Mucosa of descending colon (tissue), 3 donors: ENCODE measurements around the gene RPL29. TPM values are rescaled to one million over a fixed set of nuclear protein-coding genes. Genes with fewer than 3 reads are reported as not detected.

Source experiments
- ATAC-seq: fragments of 200-7000 bp; cut with Tn5 transposase; one replicate; pipeline ENCODE4 v1.9.1; 2020; ENCODE audit warnings: mild to moderate bottlenecking, moderate library complexity
- DNase-seq, 3 donors: peaks; one replicate each; pipeline ENCODE4 v3.0.0-alpha.2; 2020
- H3K36me3 ChIP-seq: fragments of 200-600 bp; one replicate; pipeline ENCODE4 v1.8.0; 2021; ENCODE audit warnings: low read depth, mild to moderate bottlenecking
- H3K4me1 ChIP-seq: fragments of 200-600 bp; one replicate; pipeline ENCODE4 v1.8.0; 2021; ENCODE audit warnings: low read depth, mild to moderate bottlenecking
- H3K4me3 ChIP-seq: fragments of 200-600 bp; one replicate; pipeline ENCODE4 v1.8.0; 2021; ENCODE audit warnings: mild to moderate bottlenecking
- H3K9me3 ChIP-seq: fragments of 200-600 bp; one replicate; pipeline ENCODE4 v1.8.0; 2021; ENCODE audit warnings: mild to moderate bottlenecking
- intact Hi-C, 2 donors: fragments of 100-400 bp; cut with DNase I in 1 of 2; cut with micrococcal nuclease in 1 of 2; formaldehyde crosslinking; loops; one replicate each; pipeline versions ENCODE4 v1.11.0 to v1.11.1; 2022; cut with DNase I, micrococcal nuclease
- total RNA-seq, 3 donors: library from RNA; stranded (reverse); fragmentation: NEBNext Ultra II Directional in 2 of 3; extraction: Animal tissue kit (Norgen Biotek cat#: 25700) in 2 of 3; gene quantifications; one replicate each; pipeline versions ENCODE4 v1.2.1 to v1.2.4, GENCODE V29; 2021 to 2023
- TF ChIP-seq, protein P1 (sequence below): fragments of 200-600 bp; IDR thresholded peaks from one replicate; pipeline ENCODE4 v1.8.0; 2022; ENCODE audit warnings: antibody characterized with exemption, mild to moderate bottlenecking
- donor health status: DM: no; HTN: no; CAD: no; lungs with moderate emphysema.
- donor health status: DM: no; HTN: no; CAD: no.
- donor health status: DM: no; HTN: yes; CAD: no.

RPL29 gene
- total RNA-seq, 3 donors from 2014 or later: 782 to 973 (median 946) TPM

DNA sequence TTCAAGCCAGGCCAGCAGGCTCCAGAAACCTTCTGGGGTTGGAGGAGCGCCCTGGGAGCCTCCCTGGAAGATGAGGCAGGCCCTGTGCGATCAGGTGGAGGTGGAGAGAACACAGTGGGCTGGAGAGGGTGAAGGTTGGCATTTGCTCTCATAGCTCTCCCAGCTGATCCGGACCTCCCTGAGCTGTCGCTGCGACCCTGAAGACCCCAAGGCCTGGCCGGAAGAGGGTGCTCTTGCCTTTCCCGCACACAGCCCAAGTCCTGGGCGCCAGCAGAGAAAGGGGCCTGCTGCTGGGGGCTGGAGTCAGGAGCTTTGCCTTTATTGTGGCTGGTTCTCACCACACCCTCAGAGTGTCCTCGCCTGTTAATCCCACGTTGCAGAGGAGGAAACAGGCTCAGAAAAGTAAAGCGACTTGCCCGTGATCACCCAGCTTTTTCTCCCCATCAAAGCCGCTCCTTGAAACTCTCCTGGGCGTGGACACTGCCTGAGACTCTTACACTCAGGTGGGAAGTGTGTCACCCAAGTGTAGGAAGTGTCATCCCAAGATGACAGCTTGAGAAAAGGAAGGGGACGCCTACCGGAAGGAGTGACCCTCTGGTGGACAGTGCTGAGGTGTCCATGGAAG lies 8.6 kb upstream of the RPL29 start:
- H3K4me3 ChIP-seq: no peak overlapping the region
- H3K4me1 ChIP-seq: peaks cover 5% of the 10 kb centered on the region
- no peaks in the 10 kb centered on the region for H3K36me3 ChIP-seq
- no peaks in the 10 kb centered on the region for H3K9me3 ChIP-seq
- TF ChIP-seq, protein P1, sequence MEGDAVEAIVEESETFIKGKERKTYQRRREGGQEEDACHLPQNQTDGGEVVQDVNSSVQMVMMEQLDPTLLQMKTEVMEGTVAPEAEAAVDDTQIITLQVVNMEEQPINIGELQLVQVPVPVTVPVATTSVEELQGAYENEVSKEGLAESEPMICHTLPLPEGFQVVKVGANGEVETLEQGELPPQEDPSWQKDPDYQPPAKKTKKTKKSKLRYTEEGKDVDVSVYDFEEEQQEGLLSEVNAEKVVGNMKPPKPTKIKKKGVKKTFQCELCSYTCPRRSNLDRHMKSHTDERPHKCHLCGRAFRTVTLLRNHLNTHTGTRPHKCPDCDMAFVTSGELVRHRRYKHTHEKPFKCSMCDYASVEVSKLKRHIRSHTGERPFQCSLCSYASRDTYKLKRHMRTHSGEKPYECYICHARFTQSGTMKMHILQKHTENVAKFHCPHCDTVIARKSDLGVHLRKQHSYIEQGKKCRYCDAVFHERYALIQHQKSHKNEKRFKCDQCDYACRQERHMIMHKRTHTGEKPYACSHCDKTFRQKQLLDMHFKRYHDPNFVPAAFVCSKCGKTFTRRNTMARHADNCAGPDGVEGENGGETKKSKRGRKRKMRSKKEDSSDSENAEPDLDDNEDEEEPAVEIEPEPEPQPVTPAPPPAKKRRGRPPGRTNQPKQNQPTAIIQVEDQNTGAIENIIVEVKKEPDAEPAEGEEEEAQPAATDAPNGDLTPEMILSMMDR: no peak
- DNase-seq (no peak), ATAC-seq (no peak)
- intact Hi-C loops: loop anchor here (5.0 kb wide), 3 partner anchors 118 to 338 kb away; no protein-coding TSS in a partner anchor

DNA sequence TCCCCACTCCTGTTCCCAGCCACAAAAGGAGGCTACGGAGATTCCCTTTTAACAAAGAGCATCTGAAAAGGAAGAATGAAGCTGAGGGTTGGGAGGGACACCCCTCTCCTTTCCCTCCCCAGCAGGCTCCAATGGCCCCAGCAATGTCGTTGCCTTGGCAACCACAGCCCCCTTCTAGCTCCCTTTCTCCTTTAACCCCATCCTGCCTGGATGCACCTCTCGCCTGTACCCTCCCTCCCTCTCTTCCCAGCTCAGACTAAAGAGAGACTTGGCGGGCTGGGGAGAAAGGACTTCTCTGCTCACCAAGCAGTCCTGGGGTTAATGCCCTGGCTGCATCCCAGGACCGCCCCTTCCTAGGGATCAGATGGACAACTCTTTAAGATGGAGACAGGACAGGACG lies 7.1 kb upstream of the RPL29 start:
- H3K4me1 ChIP-seq: peaks cover 5% of the 10 kb centered on the region
- DNase-seq (no peak), ATAC-seq (no peak)
- H3K4me3 ChIP-seq: no peak overlapping the region
- no peaks in the 10 kb centered on the region for H3K36me3 ChIP-seq
- intact Hi-C loops: loop anchor here (5.0 kb wide), 3 partner anchors 120 to 340 kb away; no protein-coding TSS in a partner anchor
- H3K9me3 ChIP-seq: no peaks in the 10 kb centered on the region
- TF ChIP-seq, protein P1: no peak

DNA sequence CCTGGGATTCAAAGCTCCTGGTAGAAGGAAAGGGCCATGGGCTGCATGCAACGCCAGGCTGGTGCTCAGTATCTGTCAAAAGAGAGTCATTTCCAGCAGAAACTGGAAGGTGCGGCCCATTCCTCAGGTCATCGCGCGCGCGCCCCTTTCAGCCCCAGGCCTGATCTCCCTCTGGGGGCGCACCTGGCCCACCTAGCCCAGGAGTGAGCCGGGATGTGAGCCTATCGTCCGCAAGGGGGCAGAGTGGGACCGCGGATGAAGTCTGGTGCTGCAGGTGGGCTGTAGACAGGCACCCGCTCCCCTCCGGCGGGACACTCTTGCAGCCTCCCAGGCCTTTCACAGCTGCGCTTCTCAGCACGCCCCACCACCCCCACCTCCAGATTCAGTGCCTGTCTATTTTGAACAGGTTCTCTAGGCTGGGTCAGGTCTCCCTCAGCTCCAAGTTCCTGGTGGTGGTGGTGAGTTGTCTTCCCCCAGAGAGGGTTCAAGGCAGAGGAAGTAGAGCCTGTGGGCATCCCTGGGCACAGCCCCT lies 5.8 kb upstream of the RPL29 start:
- ATAC-seq: peak; percentile 82
- H3K4me1 ChIP-seq: peaks cover 5% of the 10 kb centered on the region
- TF ChIP-seq, protein P1: peak; percentile 71
- H3K9me3 ChIP-seq: no peaks in the 10 kb centered on the region
- intact Hi-C loops: loop anchor here (5.0 kb wide), 3 partner anchors 121 to 341 kb away; no protein-coding TSS in a partner anchor
- no peaks in the 10 kb centered on the region for H3K36me3 ChIP-seq
- H3K4me3 ChIP-seq: no peak overlapping the region
- peak; percentile 71 to 84 (median 81) for DNase-seq

DNA sequence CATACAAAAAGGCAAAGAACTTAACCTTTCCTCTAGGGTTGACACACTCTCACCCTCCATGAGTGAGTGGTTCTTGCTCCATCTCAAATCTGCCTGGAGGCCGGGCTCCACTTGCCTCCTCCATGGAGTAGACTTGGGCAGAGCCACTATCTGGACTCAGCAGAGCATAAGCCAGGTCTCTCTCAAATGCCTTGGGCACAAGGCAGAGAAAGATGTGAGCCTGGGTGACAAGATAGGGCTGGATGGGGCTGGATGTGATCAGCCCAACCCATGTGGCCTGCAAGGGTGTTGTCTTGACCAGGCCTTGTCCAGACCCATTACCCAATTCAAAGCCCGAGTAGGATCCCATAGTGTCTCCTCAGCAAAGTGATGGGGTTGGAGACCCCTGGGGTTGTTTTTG lies 4.2 kb upstream of the RPL29 start:
- DNase-seq (no peak), ATAC-seq (no peak)
- intact Hi-C loops: loop anchor here (5.0 kb wide), 3 partner anchors 122 to 342 kb away; no protein-coding TSS in a partner anchor
- Histone ChIP-seq H3K36me3 (no peaks in the 10 kb centered on the region), H3K9me3 (no peaks in the 10 kb centered on the region), H3K4me3 (no peak overlapping the region), H3K4me1 (peaks cover 12% of the 10 kb centered on the region)
- TF ChIP-seq, protein P1: no peak

DNA sequence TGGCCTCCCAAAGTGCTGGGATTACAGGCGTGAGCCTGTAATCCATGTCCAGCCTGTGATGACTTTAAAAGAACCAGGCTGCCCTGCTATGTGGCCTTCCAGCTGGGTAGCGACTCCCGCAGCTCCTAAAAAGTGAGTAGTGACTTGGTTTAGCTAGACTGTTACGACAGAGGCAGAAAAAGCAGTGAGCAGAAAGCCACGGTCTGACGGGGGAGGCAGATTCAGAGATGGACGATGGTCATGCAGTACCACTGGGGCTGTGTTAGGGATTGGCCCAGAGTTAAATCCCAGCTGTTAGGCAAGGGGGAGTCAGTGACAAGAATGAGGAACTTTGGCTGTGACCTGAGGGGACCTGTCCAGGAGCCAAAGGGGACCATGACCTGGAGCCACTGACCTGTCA lies 3.1 kb upstream of the RPL29 start:
- ATAC-seq: no peak
- intact Hi-C loops: no loop called here

More for the DNA sequence above, 3.1 kb upstream of the RPL29 start:
- Histone ChIP-seq H3K36me3 (no peaks in the 10 kb centered on the region), H3K4me1 (peaks cover 18% of the 10 kb centered on the region), H3K4me3 (no peak overlapping the region), H3K9me3 (no peaks in the 10 kb centered on the region)
- TF ChIP-seq, protein P1: no peak
- no peak for DNase-seq
